ENCODE results near the gene CDK7.

Gene CDK7

DNA sequence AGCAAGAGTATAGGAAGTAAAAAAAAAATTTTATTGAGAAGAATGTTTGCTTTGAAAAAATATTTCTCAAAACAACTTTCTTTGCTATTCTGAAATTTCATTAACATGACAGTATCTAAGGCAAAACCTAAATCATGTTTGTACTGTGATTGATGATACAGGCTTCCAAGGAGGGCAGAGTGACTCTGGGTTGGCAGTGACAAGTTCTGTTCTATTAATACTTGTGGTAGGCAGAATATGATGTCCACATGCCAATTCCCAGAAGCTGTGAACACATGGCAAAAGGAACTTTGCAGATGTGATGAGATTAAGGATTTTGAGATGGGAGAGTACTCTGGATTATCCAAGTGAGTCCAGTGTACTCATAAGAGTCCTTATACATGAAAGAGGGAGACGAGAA is 81.3 kb downstream of the CDK7 start:
- H3K4me2 ChIP-seq (ENCODE audit: low read depth, low read length): no peak overlapping the region
- no peak for DNase-seq
- H3K9me3 ChIP-seq (replicated peaks; ENCODE audit: insufficient read depth, low read length): no peaks in the 10 kb centered on the region
- no peaks in the 10 kb centered on the region for H3K79me2 ChIP-seq (ENCODE audit: low read length)
- no peak overlapping the region for H2AFZ ChIP-seq (ENCODE audit: low read length)
- H4K20me1 ChIP-seq (ENCODE audit: insufficient read depth, low read length): no peaks in the 10 kb centered on the region
- no peaks in the 10 kb centered on the region for H3F3A ChIP-seq (ENCODE audit: insufficient read depth, low read length)
- TF ChIP-seq, protein P1, sequence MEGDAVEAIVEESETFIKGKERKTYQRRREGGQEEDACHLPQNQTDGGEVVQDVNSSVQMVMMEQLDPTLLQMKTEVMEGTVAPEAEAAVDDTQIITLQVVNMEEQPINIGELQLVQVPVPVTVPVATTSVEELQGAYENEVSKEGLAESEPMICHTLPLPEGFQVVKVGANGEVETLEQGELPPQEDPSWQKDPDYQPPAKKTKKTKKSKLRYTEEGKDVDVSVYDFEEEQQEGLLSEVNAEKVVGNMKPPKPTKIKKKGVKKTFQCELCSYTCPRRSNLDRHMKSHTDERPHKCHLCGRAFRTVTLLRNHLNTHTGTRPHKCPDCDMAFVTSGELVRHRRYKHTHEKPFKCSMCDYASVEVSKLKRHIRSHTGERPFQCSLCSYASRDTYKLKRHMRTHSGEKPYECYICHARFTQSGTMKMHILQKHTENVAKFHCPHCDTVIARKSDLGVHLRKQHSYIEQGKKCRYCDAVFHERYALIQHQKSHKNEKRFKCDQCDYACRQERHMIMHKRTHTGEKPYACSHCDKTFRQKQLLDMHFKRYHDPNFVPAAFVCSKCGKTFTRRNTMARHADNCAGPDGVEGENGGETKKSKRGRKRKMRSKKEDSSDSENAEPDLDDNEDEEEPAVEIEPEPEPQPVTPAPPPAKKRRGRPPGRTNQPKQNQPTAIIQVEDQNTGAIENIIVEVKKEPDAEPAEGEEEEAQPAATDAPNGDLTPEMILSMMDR (IDR thresholded peaks at IDR 0.05; ENCODE audit: low read length): no peak
- TF ChIP-seq EZH2phosphoT487 (IDR thresholded peaks at IDR 0.05; ENCODE audit: low read length) (no peak), EZH2 (optimal IDR thresholded peaks at IDR 0.05; ENCODE audit: low read depth, low read length) (no peak)
- no peaks in the 10 kb centered on the region for H3K27me3 ChIP-seq (replicated peaks; ENCODE audit: insufficient read depth, low read length)
- H3K9ac ChIP-seq (ENCODE audit: low read length): no peak overlapping the region
- H3K4me3 ChIP-seq (ENCODE audit: low read length): no peak overlapping the region
- no peaks in the 10 kb centered on the region for H3K36me3 ChIP-seq (replicated peaks; ENCODE audit: insufficient read depth, low read length)
- H3K9me2 ChIP-seq (replicated peaks; ENCODE audit: insufficient read depth, low read length): no peaks in the 10 kb centered on the region
- no peaks in the 10 kb centered on the region for H3K4me1 ChIP-seq (ENCODE audit: low read length)
- H3K27ac ChIP-seq (ENCODE audit: low read length): no peak overlapping the region

DNA sequence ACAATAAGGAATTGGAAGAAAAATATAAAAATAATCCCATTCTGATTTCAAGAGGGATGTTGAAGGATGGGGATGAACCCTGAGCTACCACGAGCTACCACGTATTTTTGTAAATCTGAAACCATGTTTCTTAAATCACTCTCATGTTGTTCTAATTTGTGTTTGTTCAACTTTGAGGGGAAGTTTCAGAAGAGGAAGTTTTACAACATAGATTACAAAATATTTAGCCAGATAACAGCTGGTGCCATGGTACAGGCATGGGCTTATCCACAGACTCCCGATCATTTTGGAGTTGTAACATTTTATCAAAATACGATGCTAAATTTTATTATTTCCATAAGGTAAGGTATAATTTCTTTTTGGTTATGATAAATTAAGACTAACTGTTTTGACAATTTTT is 82.7 kb downstream of the CDK7 start:
- Histone ChIP-seq H3F3A (ENCODE audit: insufficient read depth, low read length) (no peaks in the 10 kb centered on the region), H3K4me1 (ENCODE audit: low read length) (no peaks in the 10 kb centered on the region), H3K4me3 (ENCODE audit: low read length) (no peak overlapping the region), H4K20me1 (ENCODE audit: insufficient read depth, low read length) (no peaks in the 10 kb centered on the region), H3K4me2 (ENCODE audit: low read depth, low read length) (no peak overlapping the region), H3K9me3 (replicated peaks; ENCODE audit: insufficient read depth, low read length) (no peaks in the 10 kb centered on the region), H3K9ac (ENCODE audit: low read length) (no peak overlapping the region), H3K27ac (ENCODE audit: low read length) (no peak overlapping the region), H3K36me3 (replicated peaks; ENCODE audit: insufficient read depth, low read length) (no peaks in the 10 kb centered on the region), H2AFZ (ENCODE audit: low read length) (no peak overlapping the region), H3K9me2 (replicated peaks; ENCODE audit: insufficient read depth, low read length) (no peaks in the 10 kb centered on the region), H3K27me3 (replicated peaks; ENCODE audit: insufficient read depth, low read length) (no peaks in the 10 kb centered on the region), H3K79me2 (ENCODE audit: low read length) (no peaks in the 10 kb centered on the region)
- DNase-seq: no peak
- TF ChIP-seq, protein P1 (IDR thresholded peaks at IDR 0.05; ENCODE audit: low read length): no peak
- no peak for TF ChIP-seq EZH2phosphoT487 (IDR thresholded peaks at IDR 0.05; ENCODE audit: low read length)

DNA sequence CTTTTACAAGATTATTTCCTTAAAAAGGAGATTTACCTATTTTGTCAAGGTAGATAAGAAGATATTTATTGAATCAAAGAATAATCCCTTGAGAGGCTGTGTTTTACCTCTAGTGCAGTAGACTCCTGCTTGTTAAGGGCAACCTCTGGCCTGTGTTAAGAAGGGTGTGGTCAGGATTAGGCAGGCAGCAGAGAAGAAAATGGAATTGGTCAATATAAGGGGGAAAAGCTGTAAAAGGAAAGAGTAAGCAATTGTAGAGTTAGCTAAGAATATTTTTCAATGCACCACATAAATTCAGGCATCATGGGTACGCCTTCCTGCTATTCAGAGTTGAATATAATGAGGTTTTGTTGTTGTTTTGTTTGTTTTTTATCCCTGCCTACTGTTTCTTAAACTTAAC is 91.7 kb downstream of the CDK7 start:
- Histone ChIP-seq H3K36me3 (replicated peaks; ENCODE audit: insufficient read depth, low read length) (no peaks in the 10 kb centered on the region), H3F3A (ENCODE audit: insufficient read depth, low read length) (no peaks in the 10 kb centered on the region), H3K9ac (ENCODE audit: low read length) (no peak overlapping the region), H3K4me3 (ENCODE audit: low read length) (no peak overlapping the region), H3K4me2 (ENCODE audit: low read depth, low read length) (no peak overlapping the region), H3K4me1 (ENCODE audit: low read length) (no peaks in the 10 kb centered on the region), H3K27ac (ENCODE audit: low read length) (no peak overlapping the region), H3K79me2 (ENCODE audit: low read length) (no peaks in the 10 kb centered on the region), H2AFZ (ENCODE audit: low read length) (no peak overlapping the region), H3K9me2 (replicated peaks; ENCODE audit: insufficient read depth, low read length) (no peaks in the 10 kb centered on the region), H3K27me3 (replicated peaks; ENCODE audit: insufficient read depth, low read length) (no peaks in the 10 kb centered on the region), H4K20me1 (ENCODE audit: insufficient read depth, low read length) (no peaks in the 10 kb centered on the region), H3K9me3 (replicated peaks; ENCODE audit: insufficient read depth, low read length) (no peaks in the 10 kb centered on the region)
- TF ChIP-seq, protein P1 (IDR thresholded peaks at IDR 0.05; ENCODE audit: low read length): no peak
- TF ChIP-seq EZH2 (optimal IDR thresholded peaks at IDR 0.05; ENCODE audit: low read depth, low read length) (no peak), EZH2phosphoT487 (IDR thresholded peaks at IDR 0.05; ENCODE audit: low read length) (no peak)
- no peak for DNase-seq
